ENCODE results near the gene MMP14.

GRCh38 chr14:22845103-22845394 is 8.7 kb downstream of the MMP14 start:
- no peak for TF ChIP-seq CTCF (conservative IDR thresholded peaks at IDR 0.05)
- no peak for TF ChIP-seq ZFX (IDR thresholded peaks at IDR 0.05)

Measured in C4-2B (cell line).